K562 (cell line): ENCODE results near the gene STAB1. TPM values are rescaled to one million over a fixed set of nuclear protein-coding genes. Genes with fewer than 3 reads are reported as not detected.

ENCODE experiments used
- CEBPB ChIP-seq: fragments of 450-650 bp; IDR thresholded peaks from 2 replicates; pipeline ENCODE4 v1.6.1; 2016; ENCODE audit warnings: missing genetic modification characterization, missing compliant biosample characterization
- CEBPG ChIP-seq, 3 experiments: fragments of 200-800 bp in 1 of 3; sonication (Bioruptor generic) in 1 of 3; sonication (generic) in 1 of 3; formaldehyde crosslinking in 1 of 3; IDR thresholded peaks in 2 of 3; conservative IDR thresholded peaks in 1 of 3; 2 replicates each; pipeline versions ENCODE4 v1.6.1 to v1.8.0; 2016 to 2022; ENCODE audit warnings: missing compliant biosample characterization in 2 of 3, missing genetic modification characterization in 2 of 3, mild to moderate bottlenecking in 1 of 3, missing genetic modification reagents in 1 of 3
- DACH1 ChIP-seq: fragments of 450-650 bp; IDR thresholded peaks from 2 replicates; pipeline ENCODE4 v1.6.1; 2018; ENCODE audit not compliant: partially characterized antibody
- HDAC1 ChIP-seq, 2 experiments: fragments of 450-650 bp; IDR thresholded peaks; 2 replicates each; pipeline ENCODE4 v1.6.1; 2016 to 2017; ENCODE audit warnings: inconsistent platforms in 1 of 2, mild to moderate bottlenecking in 1 of 2, moderate library complexity in 1 of 2
- KAT8 ChIP-seq: fragments of 450-650 bp; IDR thresholded peaks from 2 replicates; pipeline ENCODE4 v1.6.1; 2016; ENCODE audit warnings: low read depth, mild to moderate bottlenecking
- MYNN ChIP-seq, 2 experiments: sonication (generic); formaldehyde crosslinking in 1 of 2; IDR thresholded peaks; 2 replicates each; pipeline versions ENCODE4 v1.5.0 to v1.6.1; 2016 to 2020; ENCODE audit warnings: antibody characterized with exemption in 1 of 2, missing genetic modification reagents in 1 of 2
- NFRKB ChIP-seq: fragments of 450-650 bp; IDR thresholded peaks from 2 replicates; pipeline ENCODE4 v1.6.1; 2016; ENCODE audit warnings: low read depth
- NUFIP1 ChIP-seq: fragments of 450-650 bp; IDR thresholded peaks from 2 replicates; pipeline ENCODE4 v1.6.1; 2018; ENCODE audit not compliant: partially characterized antibody
- POLR2G ChIP-seq: fragments of 200-400 bp; formaldehyde crosslinking; IDR thresholded peaks from 2 replicates; pipeline ENCODE4 v1.6.1; 2017; ENCODE audit warnings: low read depth, mild to moderate bottlenecking, antibody characterized with exemption, low read length, moderate library complexity
- RB1 ChIP-seq: fragments of 450-650 bp; IDR thresholded peaks from 2 replicates; pipeline ENCODE4 v1.6.1; 2017; ENCODE audit warnings: low read depth, mild to moderate bottlenecking
- RCOR1 ChIP-seq, 2 experiments: IDR thresholded peaks; 2 replicates each; pipeline ENCODE4 v1.6.1; 2012; ENCODE audit warnings: low read depth in 2 of 2, low read length in 2 of 2, borderline replicate concordance in 1 of 2, improper control_type of control experiment in 1 of 2
- SMAD4 ChIP-seq: fragments of 250-450 bp; sonication (Bioruptor Pico); conservative IDR thresholded peaks from 2 replicates; pipeline ENCODE4 v1.8.0; 2021; ENCODE audit warnings: inconsistent platforms, mild to moderate bottlenecking, moderate library complexity
- ZNF354B ChIP-seq: fragments of 250-450 bp; sonication (Bioruptor Pico); IDR thresholded peaks from 2 replicates; pipeline ENCODE4 v1.4.0; 2020
- ZNF445 ChIP-seq: fragments of 250-450 bp; sonication (Bioruptor Pico); IDR thresholded peaks from 2 replicates; pipeline ENCODE4 v1.4.0; 2020; ENCODE audit warnings: low read depth, mild to moderate bottlenecking, moderate library complexity
- ZNF830 ChIP-seq: fragments of 250-450 bp; sonication (Bioruptor Pico); IDR thresholded peaks from 2 replicates; pipeline ENCODE4 v1.5.0; 2021; ENCODE audit warnings: mild to moderate bottlenecking
- polyA plus RNA-seq, 8 experiments: library from polyadenylated mRNA; depleted of rRNA in 4 of 8; stranded (reverse) in 5 of 8; unstranded in 3 of 8; fragments of >200 nt; fragmentation: Nextera tagmentation in 2 of 8; fragmentation: Illumina TruSeq in 1 of 8; extraction: Ambion mirVana in 2 of 8; extraction: Trizol in 1 of 8; gene quantifications; 2 replicates each; pipeline versions ENCODE4 v1.2.1 to v1.2.3, GENCODE V29; 2011 to 2014; ENCODE audit warnings: inconsistent platforms in 1 of 8, missing spikeins in 1 of 8
- total RNA-seq, 7 experiments: library from RNA; depleted of rRNA in 6 of 7; stranded (reverse); fragments of >200 nt in 6 of 7; fragmentation: Illumina TruSeq in 2 of 7; extraction: Trizol in 2 of 7; gene quantifications; 2 replicates each; pipeline versions ENCODE4 v1.2.1 to v1.2.3, GENCODE V29; 2011 to 2021; ENCODE audit warnings: low replicate concordance in 1 of 7
- TF ChIP-seq, protein P1 (sequence below): fragments of 250-450 bp; sonication (Bioruptor Pico); IDR thresholded peaks from 2 replicates; pipeline ENCODE4 v1.8.0; 2022; ENCODE audit warnings: inconsistent platforms, mild to moderate bottlenecking, moderate library complexity, borderline replicate concordance
- TF ChIP-seq, protein P2 (sequence below), 2 experiments: IDR thresholded peaks; 2 replicates each; pipeline ENCODE4 v1.6.1; 2011; ENCODE audit warnings: borderline replicate concordance in 1 of 2, control low read depth in 1 of 2, low read depth in 1 of 2, low read length in 1 of 2, mild to moderate bottlenecking in 1 of 2, mixed read lengths in 1 of 2, moderate library complexity in 1 of 2; ENCODE audit not compliant: insufficient read depth in 1 of 2, insufficient read length in 1 of 2, poor library complexity in 1 of 2, severe bottlenecking in 1 of 2; ENCODE audit errors: extremely low read depth in 1 of 2
- TF ChIP-seq, protein P3 (sequence below): fragments of 450-650 bp; conservative IDR thresholded peaks from 2 replicates; pipeline ENCODE4 v1.6.1; 2016; ENCODE audit warnings: missing genetic modification characterization, low read depth, mild to moderate bottlenecking, missing compliant biosample characterization, moderate library complexity
- TF ChIP-seq, protein P4 (sequence below), 3 experiments: fragments of 200-800 bp in 1 of 3; sonication (Bioruptor generic) in 1 of 3; sonication (generic) in 1 of 3; formaldehyde crosslinking in 1 of 3; IDR thresholded peaks; 2 replicates each; pipeline versions ENCODE4 v1.6.1 to v1.8.0; 2016 to 2022; ENCODE audit warnings: mild to moderate bottlenecking in 2 of 3, missing compliant biosample characterization in 2 of 3, missing genetic modification characterization in 2 of 3, missing genetic modification reagents in 1 of 3
- TF ChIP-seq, protein P5 (sequence below): fragments of 450-650 bp; IDR thresholded peaks from 2 replicates; pipeline ENCODE4 v1.6.1; 2018; ENCODE audit warnings: mild to moderate bottlenecking, low read depth; ENCODE audit not compliant: partially characterized antibody
- TF ChIP-seq, protein P6 (sequence below): fragments of 450-650 bp; IDR thresholded peaks from 2 replicates; pipeline ENCODE4 v1.6.1; 2016; ENCODE audit warnings: low read depth, mild to moderate bottlenecking, moderate library complexity

STAB1 gene
- total and polyA plus RNA-seq, 9 of the 15 experiments (the other 6 are each of a cell fraction or from before 2014, with no cell fraction given): 0.20 to 3.9 (median 1.2) TPM

DNA sequence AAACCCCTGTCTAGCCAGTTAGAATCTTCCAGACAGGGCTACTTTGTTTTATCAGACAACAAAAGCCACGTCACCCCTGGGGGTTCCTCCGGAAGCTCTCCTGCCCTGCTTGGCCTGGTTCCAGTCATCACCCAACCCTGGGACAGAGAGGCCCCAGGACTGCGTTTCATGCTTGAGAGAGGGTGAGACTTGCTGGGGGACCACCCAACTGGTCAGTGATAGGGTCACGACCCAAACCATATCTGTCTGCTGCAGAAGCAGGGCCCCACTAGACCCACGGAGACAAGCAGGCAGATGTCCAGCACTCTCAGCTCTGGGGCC is 37.3 kb downstream of the STAB1 start (continued):
- TF ChIP-seq, protein P1, sequence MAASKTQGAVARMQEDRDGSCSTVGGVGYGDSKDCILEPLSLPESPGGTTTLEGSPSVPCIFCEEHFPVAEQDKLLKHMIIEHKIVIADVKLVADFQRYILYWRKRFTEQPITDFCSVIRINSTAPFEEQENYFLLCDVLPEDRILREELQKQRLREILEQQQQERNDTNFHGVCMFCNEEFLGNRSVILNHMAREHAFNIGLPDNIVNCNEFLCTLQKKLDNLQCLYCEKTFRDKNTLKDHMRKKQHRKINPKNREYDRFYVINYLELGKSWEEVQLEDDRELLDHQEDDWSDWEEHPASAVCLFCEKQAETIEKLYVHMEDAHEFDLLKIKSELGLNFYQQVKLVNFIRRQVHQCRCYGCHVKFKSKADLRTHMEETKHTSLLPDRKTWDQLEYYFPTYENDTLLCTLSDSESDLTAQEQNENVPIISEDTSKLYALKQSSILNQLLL (CRISPR knock-in tag): no peak
- TF ChIP-seq RCOR1 (IDR thresholded peaks at IDR 0.05; ENCODE audit: borderline replicate concordance in 1 of 2, low read depth in 2 of 2, low read length in 2 of 2): peak in 1 of 2 experiments; percentile 38; a peak in 1 of 4 replicates
- no peak for TF ChIP-seq ZNF445 (CRISPR knock-in tag)
- no peak for TF ChIP-seq POLR2G
- TF ChIP-seq SMAD4 (CRISPR knock-in tag): peak; percentile 83
- TF ChIP-seq NUFIP1: no peak
- TF ChIP-seq NFRKB: no peak
- TF ChIP-seq, protein P2, sequence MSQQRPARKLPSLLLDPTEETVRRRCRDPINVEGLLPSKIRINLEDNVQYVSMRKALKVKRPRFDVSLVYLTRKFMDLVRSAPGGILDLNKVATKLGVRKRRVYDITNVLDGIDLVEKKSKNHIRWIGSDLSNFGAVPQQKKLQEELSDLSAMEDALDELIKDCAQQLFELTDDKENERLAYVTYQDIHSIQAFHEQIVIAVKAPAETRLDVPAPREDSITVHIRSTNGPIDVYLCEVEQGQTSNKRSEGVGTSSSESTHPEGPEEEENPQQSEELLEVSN (IDR thresholded peaks at IDR 0.05; ENCODE audit: borderline replicate concordance in 1 of 2, extremely low read depth in 1 of 2, insufficient read depth in 1 of 2, insufficient read length in 1 of 2, low read depth in 1 of 2, low read length in 1 of 2, poor library complexity in 1 of 2, severe bottlenecking in 1 of 2): no peak
- TF ChIP-seq ZNF354B (CRISPR knock-in tag): no peak
- TF ChIP-seq, protein P3, sequence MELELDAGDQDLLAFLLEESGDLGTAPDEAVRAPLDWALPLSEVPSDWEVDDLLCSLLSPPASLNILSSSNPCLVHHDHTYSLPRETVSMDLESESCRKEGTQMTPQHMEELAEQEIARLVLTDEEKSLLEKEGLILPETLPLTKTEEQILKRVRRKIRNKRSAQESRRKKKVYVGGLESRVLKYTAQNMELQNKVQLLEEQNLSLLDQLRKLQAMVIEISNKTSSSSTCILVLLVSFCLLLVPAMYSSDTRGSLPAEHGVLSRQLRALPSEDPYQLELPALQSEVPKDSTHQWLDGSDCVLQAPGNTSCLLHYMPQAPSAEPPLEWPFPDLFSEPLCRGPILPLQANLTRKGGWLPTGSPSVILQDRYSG (tag): no peak
- TF ChIP-seq ZNF830 (CRISPR knock-in tag): no peak
- no peak for TF ChIP-seq KAT8
- TF ChIP-seq DACH1: no peak
- TF ChIP-seq, protein P4, sequence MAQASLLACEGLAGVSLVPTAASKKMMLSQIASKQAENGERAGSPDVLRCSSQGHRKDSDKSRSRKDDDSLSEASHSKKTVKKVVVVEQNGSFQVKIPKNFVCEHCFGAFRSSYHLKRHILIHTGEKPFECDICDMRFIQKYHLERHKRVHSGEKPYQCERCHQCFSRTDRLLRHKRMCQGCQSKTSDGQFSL (CRISPR knock-in tag; IDR thresholded peaks at IDR 0.05): no peak
- TF ChIP-seq, protein P4 (tag; IDR thresholded peaks at IDR 0.05): no peak
- no peak for TF ChIP-seq RB1
- TF ChIP-seq, protein P5, sequence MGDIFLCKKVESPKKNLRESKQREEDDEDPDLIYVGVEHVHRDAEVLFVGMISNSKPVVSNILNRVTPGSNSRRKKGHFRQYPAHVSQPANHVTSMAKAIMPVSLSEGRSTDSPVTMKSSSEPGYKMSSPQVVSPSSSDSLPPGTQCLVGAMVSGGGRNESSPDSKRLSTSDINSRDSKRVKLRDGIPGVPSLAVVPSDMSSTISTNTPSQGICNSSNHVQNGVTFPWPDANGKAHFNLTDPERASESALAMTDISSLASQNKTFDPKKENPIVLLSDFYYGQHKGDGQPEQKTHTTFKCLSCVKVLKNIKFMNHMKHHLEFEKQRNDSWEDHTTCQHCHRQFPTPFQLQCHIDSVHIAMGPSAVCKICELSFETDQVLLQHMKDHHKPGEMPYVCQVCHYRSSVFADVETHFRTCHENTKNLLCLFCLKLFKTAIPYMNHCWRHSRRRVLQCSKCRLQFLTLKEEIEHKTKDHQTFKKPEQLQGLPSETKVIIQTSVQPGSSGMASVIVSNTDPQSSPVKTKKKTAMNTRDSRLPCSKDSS: no peak
- TF ChIP-seq CEBPG (CRISPR knock-in tag; IDR thresholded peaks at IDR 0.05): no peak
- TF ChIP-seq CEBPG (tag; conservative IDR thresholded peaks at IDR 0.05 in 1 of 2, IDR thresholded peaks at IDR 0.05 in 1 of 2): no peak
- no peak for TF ChIP-seq MYNN (IDR thresholded peaks at IDR 0.05)
- no peak for TF ChIP-seq MYNN (CRISPR knock-in tag; IDR thresholded peaks at IDR 0.05)
- TF ChIP-seq, protein P6, sequence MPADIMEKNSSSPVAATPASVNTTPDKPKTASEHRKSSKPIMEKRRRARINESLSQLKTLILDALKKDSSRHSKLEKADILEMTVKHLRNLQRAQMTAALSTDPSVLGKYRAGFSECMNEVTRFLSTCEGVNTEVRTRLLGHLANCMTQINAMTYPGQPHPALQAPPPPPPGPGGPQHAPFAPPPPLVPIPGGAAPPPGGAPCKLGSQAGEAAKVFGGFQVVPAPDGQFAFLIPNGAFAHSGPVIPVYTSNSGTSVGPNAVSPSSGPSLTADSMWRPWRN: no peak
- no peak for TF ChIP-seq HDAC1 (IDR thresholded peaks at IDR 0.05)
- TF ChIP-seq CEBPB (tag): no peak
